IMR-90 (cell line): ENCODE data around the gene SRSF12. TPM values are rescaled to one million over a fixed set of nuclear protein-coding genes. Genes with fewer than 3 reads are reported as not detected.
A peak's percentile ranks its signal among the peaks of the same experiment; 100 is the strongest.

Experiments
- ATAC-seq: fragments of 200-7000 bp; cut with Tn5 transposase; 2 replicates; pipeline ENCODE4 v1.9.1; 2020; ENCODE audit warnings: low read depth, mild to moderate bottlenecking, moderate library complexity
- BruUV-seq: library from RNA; stranded (reverse); fragments of 400-500 nt; replicated peaks from 2 replicates; lab custom pipeline; 2021; lab: Mats Ljungman, UMichigan
- CTCF ChIA-PET: fragments of 300-600 bp; formaldehyde crosslinking; extraction: SDS; loops from one replicate; lab custom pipeline; 2021; ENCODE audit warnings: antibody characterized with exemption; lab: Yijun Ruan, JAX
- POLR2A ChIA-PET: fragments of 300-600 bp; sonication (Branson Sonifier 250); formaldehyde crosslinking; loops from one replicate; lab custom pipeline; 2022; ENCODE audit warnings: antibody characterized with exemption; ENCODE audit not compliant: unreplicated experiment; lab: Charles Lee
- DNase-seq: peaks from one replicate; pipeline ENCODE4 v3.0.0; 2013
- H2AFZ ChIP-seq: replicated peaks from 2 replicates; pipeline ENCODE3; 2013; ENCODE audit warnings: low read length, mild to moderate bottlenecking; ENCODE audit not compliant: poor library complexity
- H2AK5ac ChIP-seq: 2 replicates; pipeline ENCODE4 v1.6.1; 2013; ENCODE audit warnings: low read depth, low read length, inconsistent platforms
- H2AK9ac ChIP-seq: replicated peaks from 2 replicates; pipeline ENCODE3; 2013; ENCODE audit warnings: mild to moderate bottlenecking, low read depth, low read length, moderate library complexity; ENCODE audit not compliant: poor library complexity
- H2BK120ac ChIP-seq: 2 replicates; pipeline ENCODE4 v1.6.1; 2013; ENCODE audit warnings: low read depth, low read length, inconsistent platforms
- H2BK15ac ChIP-seq: 3 replicates; pipeline ENCODE4 v1.6.1; 2013; ENCODE audit warnings: low read depth, low read length, inconsistent platforms
- H2BK20ac ChIP-seq: 2 replicates; pipeline ENCODE4 v1.6.1; 2013; ENCODE audit warnings: low read depth, mild to moderate bottlenecking, inconsistent platforms, low read length, moderate library complexity
- H2BK5ac ChIP-seq: 2 replicates; pipeline ENCODE4 v1.6.1; 2013; ENCODE audit warnings: mild to moderate bottlenecking, low read depth, low read length, inconsistent platforms; ENCODE audit not compliant: poor library complexity, severe bottlenecking
- H3K14ac ChIP-seq: replicated peaks from 2 replicates; pipeline ENCODE4 v1.6.1; 2013; ENCODE audit warnings: low read depth, low read length, inconsistent platforms
- H3K18ac ChIP-seq: 2 replicates; pipeline ENCODE4 v1.6.1; 2013; ENCODE audit warnings: low read depth, low read length, control low read depth
- H3K23ac ChIP-seq: 2 replicates; pipeline ENCODE4 v1.6.1; 2013; ENCODE audit warnings: low read depth, low read length, inconsistent platforms
- H3K27ac ChIP-seq: 2 replicates; pipeline ENCODE4 v1.5.1; 2013; ENCODE audit warnings: mild to moderate bottlenecking, control low read depth, low read length; ENCODE audit not compliant: insufficient read depth
- H3K27me3 ChIP-seq: 2 replicates; pipeline ENCODE4 v1.6.1; 2013; ENCODE audit warnings: low read length; ENCODE audit not compliant: control insufficient read depth, insufficient read depth
- H3K36me3 ChIP-seq: 2 replicates; pipeline ENCODE4 v1.6.1; 2013; ENCODE audit warnings: low read length, mixed read lengths; ENCODE audit not compliant: control insufficient read depth, insufficient read depth
- H3K4ac ChIP-seq: 2 replicates; pipeline ENCODE4 v1.6.1; 2013; ENCODE audit warnings: low read depth, low read length, inconsistent platforms
- H3K4me1 ChIP-seq: 2 replicates; pipeline ENCODE4 v1.6.1; 2013; ENCODE audit warnings: low read length, mixed read lengths; ENCODE audit not compliant: control insufficient read depth, insufficient read depth
- H3K4me2 ChIP-seq: 2 replicates; pipeline ENCODE4 v1.6.1; 2013; ENCODE audit warnings: low read depth, mild to moderate bottlenecking, control low read depth, low read length, moderate library complexity
- H3K4me3 ChIP-seq: 2 replicates; pipeline ENCODE4 v1.5.1; 2013; ENCODE audit warnings: low read depth, mild to moderate bottlenecking, control low read depth, low read length, moderate library complexity; ENCODE audit not compliant: insufficient read depth
- H3K56ac ChIP-seq: 2 replicates; pipeline ENCODE4 v1.6.1; 2013; ENCODE audit warnings: low read length, inconsistent platforms; ENCODE audit not compliant: insufficient read depth; ENCODE audit errors: extremely low read depth
- H3K79me1 ChIP-seq, 2 experiments: 2 replicates each; pipeline ENCODE4 v1.6.1; 2013; ENCODE audit warnings: low read length in 2 of 2, inconsistent platforms in 1 of 2, low read depth in 1 of 2
- H3K9ac ChIP-seq: 2 replicates; pipeline ENCODE4 v1.6.1; 2013; ENCODE audit warnings: low read depth, low read length, control low read depth
- H3K9me1 ChIP-seq: 2 replicates; pipeline ENCODE4 v1.6.1; 2013; ENCODE audit warnings: low read length, inconsistent platforms; ENCODE audit not compliant: insufficient read depth
- H3K9me3 ChIP-seq: 2 replicates; pipeline ENCODE4 v1.6.1; 2013; ENCODE audit warnings: low read length; ENCODE audit not compliant: control insufficient read depth, insufficient read depth
- H4K20me1 ChIP-seq: 2 replicates; pipeline ENCODE4 v1.6.1; 2013; ENCODE audit warnings: low read length, inconsistent platforms; ENCODE audit not compliant: insufficient read depth
- H4K5ac ChIP-seq: 2 replicates; pipeline ENCODE4 v1.6.1; 2013; ENCODE audit warnings: mild to moderate bottlenecking, low read depth, low read length, control low read depth
- H4K8ac ChIP-seq, 2 experiments: 2 replicates each; pipeline ENCODE4 v1.6.1; 2013; ENCODE audit warnings: low read depth in 2 of 2, low read length in 2 of 2, control low read depth in 1 of 2, inconsistent platforms in 1 of 2
- H4K91ac ChIP-seq: 2 replicates; pipeline ENCODE4 v1.6.1; 2013; ENCODE audit warnings: low read depth, low read length, inconsistent platforms; ENCODE audit not compliant: insufficient read depth
- BHLHE40 ChIP-seq: fragments of 150-350 bp; IDR thresholded peaks from 2 replicates; pipeline ENCODE4 v1.6.1; 2016; ENCODE audit warnings: mild to moderate bottlenecking, low read depth, low read length
- MAFK ChIP-seq: IDR thresholded peaks from 2 replicates; pipeline ENCODE4 v1.6.1; 2012; ENCODE audit warnings: low read depth, low read length, improper control_type of control experiment
- MAZ ChIP-seq: IDR thresholded peaks from 2 replicates; pipeline ENCODE4 v1.6.1; 2012; ENCODE audit warnings: low read depth, mild to moderate bottlenecking, low read length, improper control_type of control experiment, moderate library complexity, borderline replicate concordance
- MXI1 ChIP-seq: IDR thresholded peaks from 2 replicates; pipeline ENCODE4 v1.6.1; 2012; ENCODE audit warnings: low read depth, mild to moderate bottlenecking, low read length, moderate library complexity, borderline replicate concordance
- NFE2L2 ChIP-seq: fragments of 150-350 bp; IDR thresholded peaks from 2 replicates; pipeline ENCODE4 v1.6.1; 2016; ENCODE audit warnings: low read depth, mild to moderate bottlenecking, low read length
- POLR2A ChIP-seq: IDR thresholded peaks from 2 replicates; pipeline ENCODE4 v1.6.1; 2012; ENCODE audit warnings: mild to moderate bottlenecking, low read depth, low read length
- RCOR1 ChIP-seq: IDR thresholded peaks from 2 replicates; pipeline ENCODE4 v1.6.1; 2012; ENCODE audit warnings: mild to moderate bottlenecking, low read length, improper control_type of control experiment; ENCODE audit not compliant: insufficient replicate concordance
- RFX5 ChIP-seq: IDR thresholded peaks from 2 replicates; pipeline ENCODE4 v1.8.0; 2012; ENCODE audit warnings: low read depth, mild to moderate bottlenecking, low read length, moderate library complexity
- SMC3 ChIP-seq: fragments of 150-350 bp; IDR thresholded peaks from 2 replicates; pipeline ENCODE4 v1.6.1; 2016; ENCODE audit warnings: low read depth, mild to moderate bottlenecking, antibody characterized with exemption, low read length, moderate library complexity
- WGBS, 2 experiments: methylation state at CpG; one replicate each; pipeline versions ENCODE4 v1.1.5 to v1.1.7; 2013; ENCODE audit warnings: missing lambda C conversion rate in 2 of 2; ENCODE audit not compliant: insufficient read length in 1 of 2; ENCODE audit errors: extremely low coverage in 2 of 2; 5-methylcytosine and 5-hydroxymethylcytosine counted together
- dilution Hi-C: fragments of 300-500 bp; cut with HindIII; formaldehyde crosslinking; loops from one replicate; pipeline ENCODE4 v1.14.3; 2018; ENCODE audit warnings: low sequenced_read_pairs; ENCODE audit not compliant: unreplicated experiment
- in situ Hi-C: fragments of 300-500 bp; cut with MboI; formaldehyde crosslinking; loops from 3 replicates; pipeline ENCODE4 v1.14.3; 2019; ENCODE audit warnings: low sequenced_read_pairs, inconsistent platforms, mixed read lengths
- intact Hi-C: fragments of 100-400 bp; cut with micrococcal nuclease; formaldehyde crosslinking; loops from 2 replicates; pipeline ENCODE4 v1.10.0; 2022
- polyA plus RNA-seq, 3 experiments: library from polyadenylated mRNA; depleted of rRNA; stranded (reverse); fragments of >200 nt; gene quantifications; 2 replicates each; pipeline ENCODE4 v1.2.3, GENCODE V29; 2012; ENCODE audit warnings: low replicate concordance in 1 of 3
- total RNA-seq: library from RNA; depleted of rRNA; stranded (reverse); fragments of >200 nt; gene quantifications from 2 replicates; pipeline ENCODE4 v1.2.3, GENCODE V29; 2012
- TF ChIP-seq, protein P1 (sequence below): conservative IDR thresholded peaks from 2 replicates; pipeline ENCODE4 v1.5.1; 2012; ENCODE audit warnings: mild to moderate bottlenecking, low read depth, low read length, improper control_type of control experiment
- TF ChIP-seq, protein P2 (sequence below): fragments of 150-350 bp; IDR thresholded peaks from 2 replicates; pipeline ENCODE4 v1.6.1; 2017; ENCODE audit warnings: mild to moderate bottlenecking, antibody characterized with exemption, low read length, low read depth

The SRSF12 gene
- total and polyA plus RNA-seq, 2 of the 4 experiments (the other 2 are of a cell fraction): 0.21 to 0.36 TPM

DNA sequence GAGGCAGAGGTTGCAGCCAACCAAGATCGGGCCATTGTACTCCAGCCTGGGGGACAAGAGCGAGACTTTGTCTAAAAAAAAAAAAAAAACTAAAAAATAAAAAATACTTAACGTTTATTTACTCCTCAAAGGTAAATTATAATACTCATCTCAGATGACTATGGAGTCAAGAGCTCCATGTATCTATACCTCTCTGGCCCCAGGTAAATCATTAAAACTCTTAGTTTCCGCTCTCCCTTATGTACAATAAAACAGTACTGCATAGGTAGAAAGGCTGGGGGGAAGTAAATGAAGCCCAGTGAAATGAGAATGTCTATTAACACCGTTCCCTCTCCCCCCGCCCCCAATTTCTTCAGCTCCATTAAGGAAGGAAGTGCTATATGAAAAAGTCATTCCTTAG, 1.2 kb downstream of the SRSF12 start:
- in situ Hi-C loops: no loop called here
- intact Hi-C loops: loop anchor here (2.0 kb wide), 1 partner anchor 34 kb away; no protein-coding TSS in a partner anchor
- ATAC-seq (no peak), DNase-seq (no peak)
- no peak overlapping the region for H4K91ac ChIP-seq
- H3K36me3 ChIP-seq: no peaks in the 10 kb centered on the region
- H2BK5ac ChIP-seq: no peak overlapping the region
- no peaks in the 10 kb centered on the region for H3K9me3 ChIP-seq
- H3K14ac ChIP-seq: no peak overlapping the region
- dilution Hi-C loops: no loop called here
- POLR2A ChIA-PET: interaction anchor here (0.6 kb wide), 1 partner anchor 119 kb away, joined by 12 read pairs; no protein-coding TSS in a partner anchor
- H2AK9ac ChIP-seq: no peak overlapping the region
- BruUV-seq: no TSS peak
- CTCF ChIA-PET: no interaction called here
- H2BK120ac ChIP-seq: no peak overlapping the region
- WGBS, 2 experiments: no CpG with 5 or more reads among the region's 6 CpGs
- peaks cover 11% of the 10 kb centered on the region for H3K27me3 ChIP-seq
- no peak for TF ChIP-seq BHLHE40
- TF ChIP-seq POLR2A: no peak
- no peak for TF ChIP-seq MXI1
- no peak for TF ChIP-seq MAZ
- no peak for TF ChIP-seq NFE2L2
- TF ChIP-seq MAFK: no peak
- no peak for TF ChIP-seq RFX5
- TF ChIP-seq SMC3: no peak
- no peak for TF ChIP-seq RCOR1
- TF ChIP-seq, protein P1, sequence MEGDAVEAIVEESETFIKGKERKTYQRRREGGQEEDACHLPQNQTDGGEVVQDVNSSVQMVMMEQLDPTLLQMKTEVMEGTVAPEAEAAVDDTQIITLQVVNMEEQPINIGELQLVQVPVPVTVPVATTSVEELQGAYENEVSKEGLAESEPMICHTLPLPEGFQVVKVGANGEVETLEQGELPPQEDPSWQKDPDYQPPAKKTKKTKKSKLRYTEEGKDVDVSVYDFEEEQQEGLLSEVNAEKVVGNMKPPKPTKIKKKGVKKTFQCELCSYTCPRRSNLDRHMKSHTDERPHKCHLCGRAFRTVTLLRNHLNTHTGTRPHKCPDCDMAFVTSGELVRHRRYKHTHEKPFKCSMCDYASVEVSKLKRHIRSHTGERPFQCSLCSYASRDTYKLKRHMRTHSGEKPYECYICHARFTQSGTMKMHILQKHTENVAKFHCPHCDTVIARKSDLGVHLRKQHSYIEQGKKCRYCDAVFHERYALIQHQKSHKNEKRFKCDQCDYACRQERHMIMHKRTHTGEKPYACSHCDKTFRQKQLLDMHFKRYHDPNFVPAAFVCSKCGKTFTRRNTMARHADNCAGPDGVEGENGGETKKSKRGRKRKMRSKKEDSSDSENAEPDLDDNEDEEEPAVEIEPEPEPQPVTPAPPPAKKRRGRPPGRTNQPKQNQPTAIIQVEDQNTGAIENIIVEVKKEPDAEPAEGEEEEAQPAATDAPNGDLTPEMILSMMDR: no peak
- TF ChIP-seq, protein P2, sequence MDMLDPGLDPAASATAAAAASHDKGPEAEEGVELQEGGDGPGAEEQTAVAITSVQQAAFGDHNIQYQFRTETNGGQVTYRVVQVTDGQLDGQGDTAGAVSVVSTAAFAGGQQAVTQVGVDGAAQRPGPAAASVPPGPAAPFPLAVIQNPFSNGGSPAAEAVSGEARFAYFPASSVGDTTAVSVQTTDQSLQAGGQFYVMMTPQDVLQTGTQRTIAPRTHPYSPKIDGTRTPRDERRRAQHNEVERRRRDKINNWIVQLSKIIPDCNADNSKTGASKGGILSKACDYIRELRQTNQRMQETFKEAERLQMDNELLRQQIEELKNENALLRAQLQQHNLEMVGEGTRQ: no peak
- no peak overlapping the region for H4K5ac ChIP-seq
- H3K4me2 ChIP-seq: peak overlapping the region; percentile 90
- H3K18ac ChIP-seq: no peak overlapping the region
- H3K4ac ChIP-seq: no peak overlapping the region
- no peak overlapping the region for H2BK15ac ChIP-seq
- no peak overlapping the region for H4K8ac ChIP-seq
- H3K4me1 ChIP-seq: no peaks in the 10 kb centered on the region
- no peaks in the 10 kb centered on the region for H4K20me1 ChIP-seq
- H3K9ac ChIP-seq: no peak overlapping the region
- H3K27ac ChIP-seq: no peak overlapping the region
- no peak overlapping the region for H2AFZ ChIP-seq
- H3K9me1 ChIP-seq: no peaks in the 10 kb centered on the region
- no peak overlapping the region for H3K56ac ChIP-seq
- H3K79me1 ChIP-seq: no peaks in the 10 kb centered on the region
- H2BK20ac ChIP-seq: no peak overlapping the region
- H3K23ac ChIP-seq: no peak overlapping the region
- H2AK5ac ChIP-seq: no peak overlapping the region
- H3K4me3 ChIP-seq: peak overlapping the region; percentile 50; the same call in 1 of the 2 replicates
